Measurements from ENCODE around the gene PARD6A. TPM values are rescaled to one million over a fixed set of nuclear protein-coding genes. Genes with fewer than 3 reads are reported as not detected.

PARD6A gene
- total RNA-seq, 2 donors from 2014 or later, result 2.6 to 3.7 TPM

DNA sequence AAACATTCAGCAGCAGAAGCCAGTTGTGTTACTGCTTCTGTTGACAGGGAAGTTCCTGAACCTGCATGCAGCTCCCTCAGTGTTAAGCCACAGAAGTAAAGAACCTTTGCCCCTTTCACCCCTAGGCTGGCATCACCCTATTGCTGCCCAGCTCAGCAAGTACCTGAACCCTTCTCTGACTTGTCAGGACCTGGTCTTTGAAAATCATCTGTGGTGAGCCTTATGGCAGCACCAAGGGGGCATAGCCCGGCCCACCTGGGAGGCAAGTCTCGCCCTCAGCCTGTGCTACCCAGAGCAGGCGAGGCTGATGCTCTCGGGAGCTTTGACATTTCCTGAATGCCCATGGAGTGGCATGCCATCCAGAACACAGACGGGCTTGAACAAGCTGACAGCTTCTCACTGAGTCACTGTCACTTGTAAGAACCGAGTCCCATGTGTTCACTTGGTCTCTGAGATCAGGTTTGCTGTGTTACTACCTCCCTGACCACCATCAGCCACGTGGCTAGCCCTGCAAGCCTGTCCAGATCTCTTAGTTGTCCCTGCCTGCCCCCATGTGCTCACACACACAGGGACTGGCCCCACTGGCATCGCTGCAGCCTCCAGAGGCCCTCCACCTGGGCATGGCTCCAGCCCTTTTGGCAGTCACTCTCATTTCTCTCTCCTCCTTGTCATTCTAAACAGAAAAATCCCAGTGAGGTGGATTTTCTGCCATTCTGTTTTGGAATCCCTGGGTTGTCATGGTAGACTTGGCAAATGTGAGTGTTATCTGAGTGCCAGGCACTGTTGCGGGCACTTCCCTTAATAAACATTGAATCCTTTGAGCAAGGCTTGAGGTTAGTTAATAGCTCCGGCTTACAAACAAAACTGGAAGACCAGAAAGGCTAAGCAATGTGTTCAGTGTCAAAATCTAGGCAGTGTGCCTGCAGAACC is 18.7 kb upstream of the PARD6A start:
- no peak overlapping the region for H3K27ac ChIP-seq (ENCODE audit: low read depth, low read length)
- no peaks in the 10 kb centered on the region for H3K4me1 ChIP-seq (ENCODE audit: control insufficient read depth, insufficient read depth, low read length)
- no peak overlapping the region for H3K4me3 ChIP-seq (ENCODE audit: low read length)
- Mint-ChIP-seq H3K27me3 (ENCODE audit: insufficient read depth) (peaks cover 26% of the 10 kb centered on the region), H3K4me3 (no peak overlapping the region), H3K9me3 (no peaks in the 10 kb centered on the region), H3K27ac (no peak overlapping the region), H3K4me1 (no peaks in the 10 kb centered on the region), H3K36me3 (ENCODE audit: low read depth) (peaks cover 30% of the 10 kb centered on the region)
- H3K27me3 ChIP-seq (ENCODE audit: control insufficient read depth, insufficient read depth, low read length, poor library complexity, severe bottlenecking), result no peaks in the 10 kb centered on the region
- TF ChIP-seq, protein P1, sequence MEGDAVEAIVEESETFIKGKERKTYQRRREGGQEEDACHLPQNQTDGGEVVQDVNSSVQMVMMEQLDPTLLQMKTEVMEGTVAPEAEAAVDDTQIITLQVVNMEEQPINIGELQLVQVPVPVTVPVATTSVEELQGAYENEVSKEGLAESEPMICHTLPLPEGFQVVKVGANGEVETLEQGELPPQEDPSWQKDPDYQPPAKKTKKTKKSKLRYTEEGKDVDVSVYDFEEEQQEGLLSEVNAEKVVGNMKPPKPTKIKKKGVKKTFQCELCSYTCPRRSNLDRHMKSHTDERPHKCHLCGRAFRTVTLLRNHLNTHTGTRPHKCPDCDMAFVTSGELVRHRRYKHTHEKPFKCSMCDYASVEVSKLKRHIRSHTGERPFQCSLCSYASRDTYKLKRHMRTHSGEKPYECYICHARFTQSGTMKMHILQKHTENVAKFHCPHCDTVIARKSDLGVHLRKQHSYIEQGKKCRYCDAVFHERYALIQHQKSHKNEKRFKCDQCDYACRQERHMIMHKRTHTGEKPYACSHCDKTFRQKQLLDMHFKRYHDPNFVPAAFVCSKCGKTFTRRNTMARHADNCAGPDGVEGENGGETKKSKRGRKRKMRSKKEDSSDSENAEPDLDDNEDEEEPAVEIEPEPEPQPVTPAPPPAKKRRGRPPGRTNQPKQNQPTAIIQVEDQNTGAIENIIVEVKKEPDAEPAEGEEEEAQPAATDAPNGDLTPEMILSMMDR (conservative IDR thresholded peaks at IDR 0.05), result no peak
- no peaks in the 10 kb centered on the region for H3K9me3 ChIP-seq (ENCODE audit: control insufficient read depth, low read length)
- no peak overlapping the region for H3K9ac ChIP-seq (ENCODE audit: extremely low read depth, low read length, poor library complexity, severe bottlenecking)
- H3K36me3 ChIP-seq (ENCODE audit: control insufficient read depth, insufficient read depth, low read length), result peaks cover 20% of the 10 kb centered on the region
- WGBS, 2 experiments (ENCODE audit: insufficient coverage in 1 of 2, insufficient read length in 1 of 2), result 83 to 85% methylated on average over 7 to 10 of the region's 10 CpGs
- no peak for DNase-seq

DNA sequence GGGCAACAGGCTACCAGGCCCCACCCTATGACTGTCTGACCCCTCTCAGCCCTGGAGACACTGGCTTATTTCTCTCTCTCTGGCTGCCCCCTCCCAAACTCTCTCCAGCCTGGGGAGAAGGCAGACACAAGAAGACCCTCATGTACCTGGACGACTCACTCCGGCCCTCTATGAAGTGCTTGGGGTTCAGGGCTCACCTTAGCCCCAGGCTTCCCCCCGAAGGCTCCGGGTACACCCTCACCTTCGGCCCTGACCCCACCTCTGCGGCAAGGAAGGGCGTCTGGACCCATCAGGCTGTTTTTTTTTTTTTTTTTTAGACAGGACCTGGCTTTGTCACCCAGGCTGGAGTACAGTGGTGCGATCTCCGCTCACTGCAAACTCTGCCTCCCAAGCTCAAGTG is 16.7 kb upstream of the PARD6A start:
- Histone ChIP-seq H3K4me3 (ENCODE audit: low read length) (no peak overlapping the region), H3K9me3 (ENCODE audit: control insufficient read depth, low read length) (no peaks in the 10 kb centered on the region), H3K36me3 (ENCODE audit: control insufficient read depth, insufficient read depth, low read length) (peaks cover 2% of the 10 kb centered on the region), H3K27ac (ENCODE audit: low read depth, low read length) (no peak overlapping the region), H3K9ac (ENCODE audit: extremely low read depth, low read length, poor library complexity, severe bottlenecking) (no peak overlapping the region), H3K27me3 (ENCODE audit: control insufficient read depth, insufficient read depth, low read length, poor library complexity, severe bottlenecking) (no peaks in the 10 kb centered on the region), H3K4me1 (ENCODE audit: control insufficient read depth, insufficient read depth, low read length) (no peaks in the 10 kb centered on the region)
- 91 to 94% methylated on average over 8 to 9 of the region's 9 CpGs for WGBS, 2 experiments (ENCODE audit: insufficient coverage in 1 of 2, insufficient read length in 1 of 2)
- no peak overlapping the region for H3K27ac Mint-ChIP-seq
- DNase-seq, result no peak
- H3K4me3 Mint-ChIP-seq, result peak overlapping the region; percentile 43
- no peaks in the 10 kb centered on the region for H3K4me1 Mint-ChIP-seq
- H3K27me3 Mint-ChIP-seq (ENCODE audit: insufficient read depth), result peaks cover 46% of the 10 kb centered on the region
- H3K9me3 Mint-ChIP-seq, result no peaks in the 10 kb centered on the region
- H3K36me3 Mint-ChIP-seq (ENCODE audit: low read depth), result peaks cover 12% of the 10 kb centered on the region
- TF ChIP-seq, protein P1 (conservative IDR thresholded peaks at IDR 0.05), result no peak

DNA sequence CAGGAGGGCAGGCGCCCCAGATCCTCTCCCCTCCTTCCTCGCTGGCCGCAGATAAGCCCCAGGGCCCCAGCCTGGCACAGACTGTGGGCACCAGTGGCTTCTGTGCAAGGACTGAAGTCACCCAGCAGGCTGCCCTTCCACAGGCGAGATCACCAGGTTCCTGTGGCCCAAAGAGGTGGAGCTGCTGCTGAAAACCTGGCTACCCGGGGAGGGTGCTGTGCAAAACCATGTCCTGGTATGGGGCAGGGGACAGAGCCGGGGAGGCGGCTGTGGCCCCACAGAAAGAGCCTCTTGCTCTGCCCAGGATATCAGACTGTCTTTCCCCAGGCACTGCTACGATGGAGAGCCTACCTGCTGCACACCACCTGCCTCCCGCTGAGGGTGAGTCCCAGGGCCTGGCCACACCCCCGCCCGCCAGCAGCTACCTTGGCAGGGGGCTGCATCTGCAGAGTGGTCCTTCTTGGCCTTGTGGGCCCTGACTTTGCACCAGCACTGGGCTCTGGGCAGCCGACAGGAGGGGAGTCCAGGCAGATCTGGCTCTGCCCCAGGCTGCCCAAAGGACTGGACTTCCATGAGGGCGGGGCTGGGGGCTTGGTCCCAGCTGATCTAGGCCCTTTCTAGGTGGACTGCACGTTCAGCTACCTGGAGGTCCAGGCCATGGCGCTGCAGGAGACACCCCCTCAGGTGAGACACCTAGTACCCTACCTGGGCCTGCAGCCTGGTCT is 15.2 kb upstream of the PARD6A start:
- H3K36me3 Mint-ChIP-seq (ENCODE audit: low read depth), result no peaks in the 10 kb centered on the region

More for the DNA sequence above, 15.2 kb upstream of the PARD6A start:
- 90 to 94% methylated on average over 6 to 15 of the region's 15 CpGs for WGBS, 2 experiments (ENCODE audit: insufficient coverage in 1 of 2, insufficient read length in 1 of 2)
- H3K27me3 ChIP-seq (ENCODE audit: control insufficient read depth, insufficient read depth, low read length, poor library complexity, severe bottlenecking), result no peaks in the 10 kb centered on the region
- H3K36me3 ChIP-seq (ENCODE audit: control insufficient read depth, insufficient read depth, low read length), result no peaks in the 10 kb centered on the region
- no peaks in the 10 kb centered on the region for H3K9me3 ChIP-seq (ENCODE audit: control insufficient read depth, low read length)
- H3K9ac ChIP-seq (ENCODE audit: extremely low read depth, low read length, poor library complexity, severe bottlenecking), result no peak overlapping the region
- peaks cover 62% of the 10 kb centered on the region for H3K27me3 Mint-ChIP-seq (ENCODE audit: insufficient read depth)
- H3K4me1 ChIP-seq (ENCODE audit: control insufficient read depth, insufficient read depth, low read length), result no peaks in the 10 kb centered on the region
- H3K4me1 Mint-ChIP-seq, result no peaks in the 10 kb centered on the region
- DNase-seq, result no peak
- H3K9me3 Mint-ChIP-seq, result no peaks in the 10 kb centered on the region
- no peak overlapping the region for H3K27ac ChIP-seq (ENCODE audit: low read depth, low read length)
- H3K27ac Mint-ChIP-seq, result no peak overlapping the region
- peak overlapping the region; percentile 49 for H3K4me3 ChIP-seq (ENCODE audit: low read length)
- peak overlapping the region; percentile 43 for H3K4me3 Mint-ChIP-seq
- TF ChIP-seq, protein P1 (conservative IDR thresholded peaks at IDR 0.05), result no peak

Data from endodermal cell (in vitro differentiated cells).